ENCODE data around the gene ALG5.

GRCh38 chr13:36950920-36951319, 48.2 kb downstream of the ALG5 start:
- TF ChIP-seq POLR2AphosphoS5 (IDR thresholded peaks at IDR 0.05) (no peak), POLR2A (IDR thresholded peaks at IDR 0.05) (no peak), CTCF (IDR thresholded peaks at IDR 0.05) (no peak), EP300 (IDR thresholded peaks at IDR 0.05) (no peak)
